D341Med (cell line): ENCODE results near the gene PDZRN3.
A peak's percentile ranks its signal among the peaks of the same experiment; 100 is the strongest.

Experiments
- DNase-seq: peaks from one replicate; pipeline ENCODE4 v3.0.0; 2012; ENCODE audit warnings: low spot score

PDZRN3 gene

DNA sequence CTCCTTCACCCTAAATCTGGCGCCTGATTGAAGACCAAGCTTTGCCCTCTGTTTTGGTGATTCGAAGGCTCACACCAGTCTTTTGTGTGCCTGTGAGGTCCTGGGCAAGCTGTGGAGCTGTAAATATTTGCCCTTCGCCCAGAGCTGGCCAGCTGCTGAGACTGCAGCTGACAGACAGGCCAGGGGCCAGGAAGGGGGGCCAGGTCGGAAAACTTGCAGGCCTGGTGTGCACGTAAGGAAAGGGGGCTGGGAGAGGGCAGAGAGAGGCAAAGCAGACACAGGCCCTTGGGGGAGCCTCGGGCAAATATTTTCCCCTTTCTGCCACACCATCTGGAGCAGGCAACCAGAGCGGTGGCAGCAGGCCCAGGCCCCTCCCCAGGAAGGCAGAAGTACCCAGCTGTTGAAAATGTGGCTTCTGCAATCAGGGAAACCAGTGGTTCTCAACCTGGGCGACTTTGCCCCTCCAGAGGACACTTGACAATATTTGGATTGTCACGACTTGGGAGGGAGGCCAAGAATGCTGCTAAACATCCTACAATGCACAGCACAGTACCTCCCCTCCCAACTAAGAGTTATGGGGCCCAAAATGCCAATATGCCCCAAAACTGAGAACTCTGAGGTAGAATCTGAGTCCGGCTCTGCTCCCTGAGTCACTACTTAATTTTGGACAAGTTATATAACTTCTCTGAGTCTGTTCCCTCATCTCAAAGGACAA lies 2.5 kb downstream of the PDZRN3 start:
- no peak for DNase-seq

DNA sequence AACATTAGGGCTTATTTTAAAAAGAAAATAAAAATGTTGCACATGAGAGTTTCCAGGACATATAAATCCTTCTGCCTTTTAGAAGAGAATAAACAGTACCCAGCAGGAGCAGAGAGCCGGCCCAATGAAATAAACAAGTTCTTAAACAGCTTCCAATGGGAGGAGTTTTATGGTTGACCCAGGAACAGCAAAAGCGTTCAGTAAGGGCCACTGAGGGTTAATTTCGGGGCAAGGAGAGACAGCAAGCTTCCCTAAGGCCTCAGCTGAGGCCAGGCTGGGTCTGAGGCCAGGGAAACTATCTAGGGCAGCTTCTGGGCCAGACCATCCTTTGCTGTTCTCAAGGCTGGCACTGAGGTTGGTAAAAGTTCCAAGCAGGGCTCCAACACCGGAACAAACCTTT lies 3.4 kb downstream of the PDZRN3 start:
- DNase-seq, result no peak

DNA sequence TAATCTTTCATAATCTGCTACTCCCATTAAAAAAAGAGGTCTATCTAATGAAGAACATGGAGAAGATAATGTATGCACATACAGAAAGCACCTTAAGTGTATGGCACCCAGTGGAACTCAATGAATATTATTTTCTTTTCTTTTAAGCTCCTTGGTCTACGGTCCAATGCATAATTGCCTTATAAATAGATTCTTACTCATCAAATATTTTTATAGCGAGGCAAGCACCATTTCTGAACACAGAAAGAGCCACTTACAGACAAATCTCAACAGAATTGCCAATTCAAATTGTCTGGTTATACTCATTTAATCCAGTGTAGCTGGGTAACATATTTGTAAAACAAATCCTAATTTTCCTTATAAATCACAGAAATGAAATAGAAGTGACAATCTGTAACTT lies 6.3 kb downstream of the PDZRN3 start:
- no peak for DNase-seq

DNA sequence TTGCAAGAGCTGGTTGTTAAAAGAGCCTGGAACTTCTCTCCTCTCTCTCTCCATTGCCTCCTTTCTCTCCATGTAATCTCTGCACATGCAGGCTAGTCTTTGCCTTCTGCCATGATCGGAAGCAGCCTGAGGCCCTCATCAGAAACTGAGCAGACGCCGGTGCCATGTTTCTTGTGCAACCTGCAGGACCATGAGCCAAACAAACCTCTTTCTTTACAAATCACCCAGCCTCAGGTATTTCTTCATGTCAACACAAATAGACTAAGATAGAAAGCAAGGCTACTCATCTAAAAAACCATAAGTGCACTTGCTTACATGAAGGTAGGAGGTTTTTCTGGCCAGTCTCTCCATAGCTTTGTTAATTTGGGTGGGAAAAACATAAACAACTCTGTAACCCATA lies 8.7 kb downstream of the PDZRN3 start:
- DNase-seq, result no peak

DNA sequence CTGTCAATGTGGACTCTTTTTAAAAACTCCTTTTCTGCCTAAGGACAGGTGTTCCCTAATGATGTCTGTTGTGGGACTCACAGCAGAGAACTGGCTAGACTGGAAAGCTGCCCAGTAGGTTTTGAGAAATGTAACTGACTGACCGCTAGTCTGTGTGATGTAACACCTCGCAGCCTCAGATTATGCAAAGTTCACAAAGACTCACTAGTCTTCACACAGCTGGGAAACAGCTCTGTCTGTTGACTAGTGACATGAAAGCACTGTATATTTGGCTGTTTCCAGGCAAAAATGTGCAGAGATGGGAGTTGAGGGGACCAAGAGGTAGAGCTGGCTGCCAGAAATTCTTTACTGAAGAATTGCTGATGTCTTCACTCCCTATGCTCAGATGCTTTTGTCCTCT lies 10.3 kb downstream of the PDZRN3 start:
- no peak for DNase-seq

DNA sequence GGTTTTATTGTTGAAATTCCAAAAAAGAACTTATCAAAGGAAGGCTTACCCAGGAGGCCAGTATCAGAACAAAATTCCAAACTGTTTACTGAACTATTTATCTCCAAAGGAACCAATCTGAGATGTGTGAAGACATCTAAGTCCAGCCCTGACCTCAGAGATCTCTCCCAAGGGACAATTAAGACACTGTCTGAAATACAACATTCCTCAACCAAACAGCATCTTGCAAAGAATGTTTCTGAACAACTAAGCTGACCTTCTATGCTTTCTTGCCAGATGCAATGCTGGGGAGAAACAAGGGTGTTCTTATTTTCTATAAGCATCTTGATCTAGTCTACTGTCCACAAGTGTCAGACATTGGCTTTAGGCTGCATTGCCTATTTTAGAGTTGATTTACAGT lies 13.6 kb downstream of the PDZRN3 start:
- DNase-seq, result no peak

DNA sequence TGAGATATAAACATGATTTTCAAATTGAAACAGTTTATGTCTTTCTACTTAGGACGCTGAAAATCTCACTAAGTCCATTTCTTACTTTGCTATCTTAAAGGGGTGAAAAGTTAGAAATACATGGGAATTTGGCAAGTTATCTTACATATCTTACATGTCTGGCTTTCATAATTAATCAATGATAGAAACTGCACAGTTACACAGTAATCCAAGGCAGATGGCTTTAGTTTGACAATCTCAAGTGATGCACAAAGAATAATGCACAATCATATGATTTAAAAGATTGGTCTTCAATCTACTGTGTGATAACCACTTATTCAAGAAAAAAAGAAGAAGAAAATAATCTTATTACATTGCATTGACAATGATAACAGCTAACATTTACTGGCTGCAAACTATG lies 14.2 kb downstream of the PDZRN3 start:
- DNase-seq, result no peak

DNA sequence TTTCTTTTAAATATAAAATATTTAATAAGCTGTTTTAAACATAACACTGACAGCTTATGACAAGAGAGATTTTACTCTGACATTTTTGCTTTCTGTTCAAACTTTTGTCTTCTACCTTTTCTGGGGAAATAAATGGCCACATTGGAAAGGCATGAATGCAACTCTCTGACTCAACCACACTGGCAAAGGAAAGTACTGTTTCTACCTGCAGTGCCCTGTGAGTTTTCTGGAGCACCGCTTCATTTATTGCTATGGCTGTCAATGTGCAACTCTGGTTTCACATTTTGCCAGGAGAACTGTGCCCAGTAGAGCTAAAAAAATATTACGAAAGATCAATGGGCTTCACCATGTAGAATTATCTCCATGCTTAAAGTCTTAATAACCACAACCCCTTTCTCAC lies 15.1 kb downstream of the PDZRN3 start:
- DNase-seq, result no peak

DNA sequence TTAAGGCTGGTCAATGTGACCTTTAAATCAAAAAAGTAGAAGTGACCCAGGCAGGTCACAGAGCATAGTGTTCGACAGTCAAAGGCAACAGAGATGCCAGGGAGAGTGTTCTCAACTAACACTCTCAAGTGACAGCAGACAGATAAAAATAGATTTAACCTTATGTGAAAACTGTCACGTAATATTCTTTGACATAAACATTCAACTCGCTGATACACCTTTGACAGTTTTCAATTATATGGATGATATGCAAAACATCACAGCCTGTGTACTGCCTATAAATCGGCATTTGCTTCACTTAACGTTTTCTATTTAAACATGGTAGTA lies 15.5 kb downstream of the PDZRN3 start:
- no peak for DNase-seq

DNA sequence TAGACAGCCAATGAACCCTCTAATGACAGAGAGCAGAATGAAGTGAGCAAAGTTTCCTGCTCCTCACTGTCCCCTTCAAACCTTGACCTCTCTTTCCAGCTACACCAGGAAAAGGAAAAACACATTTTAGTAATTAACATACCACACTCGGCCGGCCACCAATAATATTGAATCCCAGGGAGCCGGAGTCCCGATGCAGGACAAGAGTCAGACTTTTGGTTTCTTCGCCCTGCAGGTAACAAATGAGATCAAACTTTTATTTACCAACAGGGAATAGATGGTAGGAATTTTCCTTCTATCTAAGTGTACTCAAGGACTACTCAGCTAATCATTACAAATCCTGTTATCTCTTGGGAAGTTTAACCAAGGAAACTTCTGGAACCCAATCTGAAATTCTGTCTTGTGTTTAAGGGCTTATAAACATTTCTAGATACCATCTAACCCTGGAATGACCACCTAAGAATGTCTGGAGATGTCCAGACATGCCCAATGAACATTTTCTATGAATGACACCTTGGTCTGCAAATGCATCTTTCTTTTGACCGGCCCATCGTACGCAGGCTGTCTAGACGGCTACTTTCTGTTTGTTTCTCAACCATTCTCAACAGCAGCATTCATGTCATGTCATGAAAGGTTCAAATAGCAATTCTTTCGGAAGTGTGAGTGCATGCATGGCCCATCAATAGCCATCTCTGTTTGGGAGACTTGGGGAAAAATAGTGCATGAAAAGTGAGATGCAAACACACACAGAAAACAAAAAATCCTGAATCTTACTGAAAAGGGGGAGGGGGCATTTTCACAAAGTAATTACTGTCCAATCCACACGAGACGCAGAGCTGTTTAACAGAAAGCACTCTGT lies 16.1 kb downstream of the PDZRN3 start:
- DNase-seq, result no peak

DNA sequence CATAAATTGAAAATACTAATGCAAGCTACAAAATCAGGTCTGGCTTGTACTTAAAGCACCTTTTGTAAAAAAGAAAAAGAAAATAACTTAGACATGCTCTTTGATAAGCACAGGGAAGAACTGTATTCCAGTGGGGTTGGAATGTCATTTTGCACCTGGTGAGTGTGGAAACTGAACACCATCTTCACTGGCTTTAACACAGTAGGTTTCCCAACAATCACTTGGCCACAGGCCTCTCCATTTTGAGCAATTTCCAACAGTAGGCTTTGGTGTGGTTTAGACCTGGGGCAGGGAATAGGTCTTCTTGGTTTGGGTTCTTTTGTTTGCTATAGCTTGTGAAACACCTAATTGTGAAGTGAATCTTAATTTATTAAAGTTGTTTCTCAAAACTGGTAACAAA lies 18.9 kb downstream of the PDZRN3 start:
- DNase-seq, result no peak

DNA sequence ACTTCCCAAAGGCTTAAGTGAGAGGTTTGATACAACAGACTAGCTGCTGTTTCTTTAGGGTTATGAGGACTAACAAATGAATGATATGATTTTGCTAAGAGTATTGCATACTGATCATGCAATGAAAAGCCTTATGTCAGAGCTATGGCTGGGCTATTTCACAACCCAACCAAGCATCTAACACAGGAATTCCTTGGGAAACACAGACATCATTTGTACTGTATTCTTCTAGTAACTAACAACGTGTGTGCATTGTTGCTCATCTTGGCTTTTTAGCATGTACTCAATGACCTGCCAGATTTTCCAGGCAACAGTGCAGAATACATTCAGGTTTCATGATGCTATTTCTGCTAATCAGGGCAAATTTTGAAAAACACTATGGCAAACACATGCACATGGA lies 19.3 kb downstream of the PDZRN3 start:
- no peak for DNase-seq

DNA sequence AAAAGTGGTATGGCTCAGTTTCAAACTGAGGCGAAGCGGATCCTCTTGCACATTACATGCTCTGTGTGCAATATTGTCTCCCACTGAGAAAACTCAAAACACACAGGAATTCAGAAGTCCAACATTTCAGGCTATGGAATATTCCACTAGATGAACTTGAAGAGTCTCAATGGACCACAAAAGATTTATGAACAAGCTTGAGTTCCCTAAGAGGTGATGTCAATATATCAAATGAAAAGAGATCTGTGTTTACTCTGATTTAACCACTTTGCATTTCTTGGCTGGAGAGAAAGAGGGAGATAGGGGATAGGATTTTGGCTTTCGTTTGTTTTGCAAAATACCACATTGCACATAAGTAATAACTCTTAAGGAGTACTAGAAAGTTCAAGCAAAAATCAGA lies 20.3 kb downstream of the PDZRN3 start:
- no peak for DNase-seq

DNA sequence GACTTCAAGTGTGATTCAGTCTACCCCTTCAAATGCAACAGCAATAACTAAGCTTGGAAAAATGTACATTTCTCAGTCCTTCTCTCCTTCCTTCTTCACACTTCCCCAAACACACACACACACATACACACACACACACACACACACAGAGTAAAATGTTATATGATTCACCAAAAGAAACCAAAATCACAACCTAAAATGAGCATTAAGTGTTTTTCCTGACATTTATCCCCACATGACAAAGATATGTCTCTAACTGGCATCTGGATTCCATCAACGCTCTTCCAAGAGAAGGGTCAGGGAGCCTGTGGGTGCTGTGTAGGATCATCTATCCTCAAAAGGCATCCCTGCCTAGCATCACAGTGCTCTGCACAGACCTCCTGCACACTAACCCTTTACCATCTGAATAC lies 21.0 kb downstream of the PDZRN3 start:
- no peak for DNase-seq

DNA sequence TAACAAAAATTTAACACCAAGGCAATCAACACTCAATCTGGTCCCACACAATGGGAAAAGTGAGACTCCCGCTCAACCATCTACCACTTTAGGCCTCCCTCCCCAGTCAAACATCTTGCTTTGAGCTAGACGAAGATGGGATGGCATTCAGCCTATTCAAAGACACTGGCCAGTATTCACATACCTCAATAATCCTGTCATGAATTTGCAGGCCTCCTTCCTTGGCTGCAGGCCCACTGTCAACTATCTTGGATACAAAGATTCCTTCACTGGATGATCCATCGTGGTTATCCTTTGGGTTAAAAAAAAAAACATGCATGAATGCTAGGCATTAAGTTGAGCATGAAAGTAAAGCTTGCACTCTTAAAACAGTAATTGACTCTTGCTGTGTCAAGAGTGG lies 22.6 kb downstream of the PDZRN3 start:
- no peak for DNase-seq

DNA sequence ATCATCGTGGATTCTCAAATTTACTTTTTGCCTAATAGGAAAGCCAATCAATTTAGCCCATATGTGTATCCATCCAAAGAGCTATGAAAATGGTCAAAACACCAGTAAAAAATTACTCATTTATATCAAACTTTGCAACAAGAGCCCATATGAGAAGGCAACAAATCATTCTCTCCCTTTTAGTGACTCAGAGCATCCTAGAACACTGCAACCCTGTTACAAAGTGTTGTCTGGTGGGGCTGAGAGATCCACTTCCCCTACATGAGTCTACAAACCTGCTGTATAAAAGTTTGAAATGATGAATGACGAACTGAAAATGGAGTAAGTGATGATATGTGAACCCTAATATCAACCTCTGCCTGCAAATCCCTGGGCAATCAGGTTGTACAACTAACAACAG lies 23.3 kb downstream of the PDZRN3 start:
- DNase-seq, result no peak

DNA sequence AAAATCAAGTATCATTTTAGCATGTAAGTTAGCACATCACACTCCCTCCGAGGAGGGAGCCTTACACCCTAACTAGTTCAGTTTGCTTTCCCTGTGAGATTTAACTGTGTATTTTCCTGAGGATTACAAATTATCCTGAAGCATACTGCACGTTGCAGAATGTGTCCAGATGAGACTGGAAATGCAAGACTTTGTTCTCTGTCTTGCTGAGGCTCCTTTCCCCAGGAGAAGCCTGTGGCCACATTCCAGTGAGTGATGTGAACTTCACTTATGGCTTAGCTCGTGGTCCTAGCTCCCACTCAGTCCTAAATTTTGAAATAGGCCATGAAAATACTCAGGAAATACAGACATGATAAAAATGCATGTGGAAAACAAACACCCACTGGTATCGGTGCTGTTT lies 23.7 kb downstream of the PDZRN3 start:
- DNase-seq, result no peak

DNA sequence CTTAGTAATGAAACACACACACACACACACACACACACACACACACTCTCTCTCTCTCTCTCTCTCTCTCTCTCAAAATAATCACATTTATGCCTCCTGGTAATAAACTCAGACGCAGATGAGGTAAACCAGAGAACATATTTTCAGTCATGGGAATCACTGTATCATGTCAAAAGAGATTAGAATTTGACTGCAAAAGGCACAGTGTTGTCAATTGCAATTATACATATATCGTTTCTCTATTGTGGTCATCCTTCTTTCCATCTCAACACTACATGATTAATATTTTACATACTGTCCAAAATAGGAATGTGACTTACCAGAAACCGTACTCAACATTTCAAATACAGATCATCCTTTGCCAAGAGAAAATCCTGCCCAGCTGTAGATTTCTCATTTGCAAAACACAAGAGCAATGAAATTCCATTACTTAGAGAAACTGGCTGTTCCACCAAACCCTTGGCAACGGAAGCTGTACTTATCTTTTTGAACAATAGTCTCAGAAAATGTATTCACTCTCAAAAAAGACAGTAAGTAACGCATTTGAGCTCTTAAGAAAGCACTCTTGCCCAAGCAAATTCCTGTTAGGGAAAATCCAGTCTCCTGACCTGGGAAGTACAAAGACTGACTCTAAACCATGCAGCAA lies 24.3 kb downstream of the PDZRN3 start:
- no peak for DNase-seq

DNA sequence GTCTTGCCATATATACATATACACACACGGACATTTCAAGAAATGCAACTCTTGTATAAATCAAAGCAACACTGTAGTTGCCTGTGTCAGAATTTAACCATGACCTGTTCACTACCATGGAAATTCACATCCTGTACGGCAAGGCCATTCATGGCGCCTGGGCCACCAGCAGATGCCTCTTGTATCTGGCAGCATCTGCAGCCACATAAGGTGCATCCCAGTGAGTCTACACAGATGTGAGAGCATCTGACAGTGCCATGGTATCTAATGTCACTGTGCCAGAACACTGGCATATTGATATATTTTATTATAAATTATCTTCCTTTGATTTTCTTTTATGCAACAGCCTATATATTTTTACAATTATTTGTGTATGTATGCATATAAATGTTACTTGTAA lies 25.1 kb downstream of the PDZRN3 start:
- DNase-seq, result no peak

DNA sequence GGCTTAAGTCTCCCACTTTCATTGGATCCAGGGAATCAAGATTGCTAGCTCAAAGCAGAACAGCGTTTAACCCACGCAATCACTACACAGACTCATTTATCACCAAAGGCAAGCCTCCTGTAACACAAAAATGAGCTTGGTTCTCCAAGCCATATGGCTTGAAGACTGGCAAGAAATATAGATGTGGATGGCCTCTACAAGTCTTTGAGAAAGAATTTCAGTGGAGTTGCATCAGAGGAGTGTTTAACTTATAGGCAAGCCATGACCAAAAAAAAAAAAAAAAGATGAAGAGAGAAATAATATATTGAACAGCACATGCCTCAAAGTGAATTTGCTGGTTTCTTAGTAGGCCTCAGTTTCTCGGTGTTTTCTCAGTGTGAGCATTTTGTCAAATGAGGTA lies 27.3 kb downstream of the PDZRN3 start:
- no peak for DNase-seq

DNA sequence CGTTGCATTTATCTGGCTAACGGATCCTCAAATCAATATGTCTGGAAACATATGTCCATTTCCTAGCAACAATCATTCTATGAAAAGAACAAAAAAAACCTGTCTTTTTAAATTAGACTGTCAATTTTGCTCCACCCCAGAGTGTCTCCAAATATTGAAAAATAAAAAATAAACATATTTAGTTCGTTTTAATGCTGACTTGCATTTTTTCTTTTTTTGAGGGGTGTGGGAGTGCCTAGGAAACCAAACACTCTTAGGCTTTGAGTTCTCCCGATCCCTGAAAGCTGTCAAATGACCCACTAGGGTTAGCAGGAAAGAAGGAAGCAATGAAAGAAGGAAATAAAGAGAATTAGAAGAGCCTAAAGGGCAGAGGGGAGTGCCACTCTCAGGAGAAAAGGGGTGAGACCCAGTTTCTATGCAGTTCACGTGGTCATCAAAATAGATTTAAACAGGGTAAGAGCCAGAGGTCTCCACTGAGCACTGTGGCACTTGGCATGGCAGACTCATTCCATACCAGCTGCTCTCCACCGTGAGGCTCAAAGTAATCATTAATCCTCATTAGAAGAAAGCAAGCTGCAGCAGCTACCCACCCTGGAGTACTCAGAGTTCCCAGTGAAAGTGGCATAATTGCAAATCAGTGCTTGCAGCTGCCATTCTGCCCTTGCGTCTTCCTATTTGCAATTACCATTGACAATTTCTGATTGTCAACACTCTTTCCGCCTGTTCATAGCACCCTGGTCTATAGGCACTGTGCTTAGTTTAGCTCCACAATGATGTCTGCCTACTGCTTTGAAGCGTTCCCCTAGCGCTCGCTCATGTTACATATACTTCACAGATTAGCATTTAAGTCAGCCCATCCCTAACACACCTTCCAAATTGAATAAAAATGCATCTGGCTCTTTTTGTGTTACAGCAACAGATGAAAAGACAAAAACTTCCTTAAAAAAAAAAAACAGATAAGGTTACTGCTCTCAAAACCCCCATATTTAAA lies 32.3 kb downstream of the PDZRN3 start:
- peak; percentile 34 for DNase-seq

DNA sequence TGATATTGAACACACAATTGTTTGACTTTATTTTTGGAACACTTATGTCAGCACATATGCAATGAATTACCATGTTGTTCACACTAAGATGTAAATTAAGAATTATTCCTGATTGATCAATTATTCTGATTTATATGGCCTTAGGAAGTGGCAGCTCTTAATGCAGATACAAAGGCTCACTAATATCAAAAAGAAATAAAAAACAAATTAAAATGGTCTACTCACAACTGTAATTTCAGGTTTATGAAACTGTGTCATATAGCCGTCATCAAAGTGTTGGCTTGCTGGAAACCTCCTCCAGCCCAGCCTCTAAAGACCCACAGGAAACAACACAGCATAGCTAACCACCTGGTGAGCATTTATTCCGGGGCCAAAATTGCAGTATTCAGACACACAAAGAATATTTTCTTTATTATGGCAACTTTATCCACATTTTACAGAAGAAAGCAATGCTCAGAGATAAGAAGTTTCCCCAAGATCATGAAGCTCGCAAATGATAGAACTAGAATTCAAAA lies 33.4 kb downstream of the PDZRN3 start:
- no peak for DNase-seq
